Mononuclear cell (primary cell): ENCODE results near the gene TEX48. TPM values are rescaled to one million over a fixed set of nuclear protein-coding genes. Genes with fewer than 3 reads are reported as not detected.

Experiments
- H3K27me3 ChIP-seq: 2 replicates; pipeline ENCODE4 v1.6.0; 2011; ENCODE audit warnings: low read length, control low read depth; ENCODE audit not compliant: insufficient read depth
- H3K4me1 ChIP-seq: 2 replicates; pipeline ENCODE4 v1.5.1; 2011; ENCODE audit warnings: mild to moderate bottlenecking, low read length, control low read depth; ENCODE audit not compliant: insufficient read depth
- H3K4me3 ChIP-seq: 2 replicates; pipeline ENCODE4 v1.5.1; 2011; ENCODE audit warnings: mild to moderate bottlenecking, low read length, moderate library complexity
- H3K9me3 ChIP-seq: 2 replicates; pipeline ENCODE4 v1.5.1; 2011; ENCODE audit warnings: low read depth, mild to moderate bottlenecking, control low read depth, low read length
- total RNA-seq: library from RNA; depleted of rRNA; stranded (reverse); fragments of >200 nt; gene quantifications from one replicate; pipeline ENCODE4 v1.2.3, GENCODE V29; 2012

TEX48 gene
- total RNA-seq, 1 donor: not detected

- H3K4me1 ChIP-seq: no peaks in the 10 kb centered on the region
- H3K27me3 ChIP-seq: peaks cover 4% of the 10 kb centered on the region
- no peaks in the 10 kb centered on the region for H3K9me3 ChIP-seq
- no peak overlapping the region for H3K4me3 ChIP-seq
These were observed 17.8 kb downstream of the TEX48 start for GRCh38 chr9:114664181-114664580.

- no peaks in the 10 kb centered on the region for H3K4me1 ChIP-seq
These were observed 19.7 kb downstream of the TEX48 start for GRCh38 chr9:114662081-114662989.

GRCh38 chr9:114657705-114658104, 24.3 kb downstream of the TEX48 start, which contains the start of gene TEX53:
Gene TEX53, minus strand, starts transcription at chr9:114657805. Its CDS starts 31 bp downstream, at chr9:114657774.
- peaks cover 1% of the 10 kb centered on the region for H3K27me3 ChIP-seq
- H3K4me3 ChIP-seq: no peak within 1 kb of the TSS
- H3K9me3 ChIP-seq: no peaks in the 10 kb centered on the region
- H3K4me1 ChIP-seq: peaks cover 8% of the 10 kb centered on the region

More at GRCh38 chr9:114662081-114662989, 19.7 kb downstream of the TEX48 start:
- H3K27me3 ChIP-seq: peaks cover 4% of the 10 kb centered on the region
- H3K9me3 ChIP-seq: no peaks in the 10 kb centered on the region
- no peak overlapping the region for H3K4me3 ChIP-seq

GRCh38 chr9:114656301-114656700, 25.7 kb downstream of the TEX48 start:
- Histone ChIP-seq H3K9me3 (no peaks in the 10 kb centered on the region), H3K27me3 (no peaks in the 10 kb centered on the region), H3K4me3 (no peak overlapping the region), H3K4me1 (peaks cover 8% of the 10 kb centered on the region)

- Histone ChIP-seq H3K4me1 (peaks cover 8% of the 10 kb centered on the region), H3K9me3 (no peaks in the 10 kb centered on the region), H3K4me3 (no peak overlapping the region), H3K27me3 (no peaks in the 10 kb centered on the region)
These were observed 26.3 kb downstream of the TEX48 start for GRCh38 chr9:114655689-114656088.

GRCh38 chr9:114653556-114654159, 28.3 kb downstream of the TEX48 start:
- Histone ChIP-seq H3K27me3 (no peaks in the 10 kb centered on the region), H3K9me3 (no peaks in the 10 kb centered on the region), H3K4me3 (no peak overlapping the region), H3K4me1 (peaks cover 8% of the 10 kb centered on the region)

- H3K9me3 ChIP-seq: no peaks in the 10 kb centered on the region
- no peaks in the 10 kb centered on the region for H3K27me3 ChIP-seq
- H3K4me1 ChIP-seq: peaks cover 8% of the 10 kb centered on the region
- H3K4me3 ChIP-seq: no peak overlapping the region
These were observed 29.0 kb downstream of the TEX48 start for GRCh38 chr9:114652776-114653555.

- Histone ChIP-seq H3K27me3 (no peaks in the 10 kb centered on the region), H3K4me1 (peaks cover 10% of the 10 kb centered on the region), H3K4me3 (no peak overlapping the region), H3K9me3 (no peaks in the 10 kb centered on the region)
These were observed 38.1 kb downstream of the TEX48 start for GRCh38 chr9:114643896-114644295.

GRCh38 chr9:114643001-114643400, 39.0 kb downstream of the TEX48 start:
- Histone ChIP-seq H3K27me3 (no peaks in the 10 kb centered on the region), H3K4me1 (peaks cover 10% of the 10 kb centered on the region), H3K9me3 (no peaks in the 10 kb centered on the region), H3K4me3 (no peak overlapping the region)

- H3K4me3 ChIP-seq: no peak overlapping the region
- H3K4me1 ChIP-seq: peaks cover 10% of the 10 kb centered on the region
- no peaks in the 10 kb centered on the region for H3K27me3 ChIP-seq
- no peaks in the 10 kb centered on the region for H3K9me3 ChIP-seq
These were observed 40.0 kb downstream of the TEX48 start for GRCh38 chr9:114641967-114642366.

GRCh38 chr9:114638404-114638803, 43.6 kb downstream of the TEX48 start:
- H3K9me3 ChIP-seq: no peaks in the 10 kb centered on the region
- peaks cover 10% of the 10 kb centered on the region for H3K4me1 ChIP-seq
- H3K4me3 ChIP-seq: no peak overlapping the region
- no peaks in the 10 kb centered on the region for H3K27me3 ChIP-seq

GRCh38 chr9:114634387-114634786, 47.6 kb downstream of the TEX48 start:
- H3K9me3 ChIP-seq: no peaks in the 10 kb centered on the region
- no peaks in the 10 kb centered on the region for H3K4me1 ChIP-seq
- no peak overlapping the region for H3K4me3 ChIP-seq
- no peaks in the 10 kb centered on the region for H3K27me3 ChIP-seq

- no peaks in the 10 kb centered on the region for H3K9me3 ChIP-seq
- no peaks in the 10 kb centered on the region for H3K4me1 ChIP-seq
These were observed 48.4 kb downstream of the TEX48 start for GRCh38 chr9:114633438-114634089.

GRCh38 chr9:114631166-114631565, 50.8 kb downstream of the TEX48 start:
- Histone ChIP-seq H3K4me3 (no peak overlapping the region), H3K4me1 (no peaks in the 10 kb centered on the region), H3K9me3 (no peaks in the 10 kb centered on the region), H3K27me3 (no peaks in the 10 kb centered on the region)

More at GRCh38 chr9:114633438-114634089, 48.4 kb downstream of the TEX48 start:
- no peak overlapping the region for H3K4me3 ChIP-seq
- H3K27me3 ChIP-seq: no peaks in the 10 kb centered on the region
